ENCODE results near the gene EPS8L3. TPM values are rescaled to one million over a fixed set of nuclear protein-coding genes. Genes with fewer than 3 reads are reported as not detected.

Gene EPS8L3, protein sequence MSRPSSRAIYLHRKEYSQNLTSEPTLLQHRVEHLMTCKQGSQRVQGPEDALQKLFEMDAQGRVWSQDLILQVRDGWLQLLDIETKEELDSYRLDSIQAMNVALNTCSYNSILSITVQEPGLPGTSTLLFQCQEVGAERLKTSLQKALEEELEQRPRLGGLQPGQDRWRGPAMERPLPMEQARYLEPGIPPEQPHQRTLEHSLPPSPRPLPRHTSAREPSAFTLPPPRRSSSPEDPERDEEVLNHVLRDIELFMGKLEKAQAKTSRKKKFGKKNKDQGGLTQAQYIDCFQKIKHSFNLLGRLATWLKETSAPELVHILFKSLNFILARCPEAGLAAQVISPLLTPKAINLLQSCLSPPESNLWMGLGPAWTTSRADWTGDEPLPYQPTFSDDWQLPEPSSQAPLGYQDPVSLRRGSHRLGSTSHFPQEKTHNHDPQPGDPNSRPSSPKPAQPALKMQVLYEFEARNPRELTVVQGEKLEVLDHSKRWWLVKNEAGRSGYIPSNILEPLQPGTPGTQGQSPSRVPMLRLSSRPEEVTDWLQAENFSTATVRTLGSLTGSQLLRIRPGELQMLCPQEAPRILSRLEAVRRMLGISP
- total RNA-seq, result not detected in 2 replicates

GRCh38 chr1:109763646-109764415, at the start of gene EPS8L3:
Gene EPS8L3, minus strand, starts transcription at chr1:109763923. Its CDS starts 2,174 bp downstream, at chr1:109761749.

DNA sequence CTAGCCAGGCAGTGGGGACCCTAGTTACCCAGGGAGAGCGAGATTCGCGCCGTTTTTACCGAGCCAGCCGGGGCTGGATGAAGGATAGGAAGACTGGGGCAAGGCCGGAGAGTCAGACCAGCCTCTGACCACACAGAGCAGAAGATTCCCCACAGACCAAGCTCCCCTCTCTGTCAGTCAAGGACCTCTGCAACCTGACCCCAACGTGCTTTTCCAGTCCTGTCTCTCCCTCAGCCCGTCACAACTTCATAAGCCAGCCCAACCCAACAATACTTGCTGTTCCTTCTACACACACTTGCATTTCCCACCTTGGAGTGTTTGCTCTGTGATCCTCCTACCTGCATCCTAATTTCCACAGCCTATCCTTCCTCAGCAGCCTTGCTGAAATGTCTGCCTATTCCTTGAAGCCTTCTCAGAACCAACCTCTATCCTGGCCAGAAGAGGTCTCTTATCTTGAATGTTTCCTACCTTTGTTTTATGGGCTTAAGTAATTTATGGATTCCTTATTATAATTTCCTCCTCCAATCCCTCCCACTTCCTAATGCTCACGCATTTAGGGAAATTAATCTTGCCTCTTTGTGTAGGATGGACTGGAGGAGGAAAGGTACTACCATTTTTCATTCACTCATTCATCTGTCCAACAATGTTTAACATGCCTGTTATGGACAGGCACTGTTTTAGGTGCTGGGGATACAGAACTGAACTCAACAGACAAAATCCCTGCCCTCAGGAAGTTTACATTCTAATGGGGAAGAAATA, 22.9 kb downstream of the EPS8L3 start, which contains the start of gene GSTM3:
Gene GSTM3 (minus strand): TSS at position 424 of the 759 bp plus-strand sequence. CDS start 751 bp downstream, outside the sequence.

DNA sequence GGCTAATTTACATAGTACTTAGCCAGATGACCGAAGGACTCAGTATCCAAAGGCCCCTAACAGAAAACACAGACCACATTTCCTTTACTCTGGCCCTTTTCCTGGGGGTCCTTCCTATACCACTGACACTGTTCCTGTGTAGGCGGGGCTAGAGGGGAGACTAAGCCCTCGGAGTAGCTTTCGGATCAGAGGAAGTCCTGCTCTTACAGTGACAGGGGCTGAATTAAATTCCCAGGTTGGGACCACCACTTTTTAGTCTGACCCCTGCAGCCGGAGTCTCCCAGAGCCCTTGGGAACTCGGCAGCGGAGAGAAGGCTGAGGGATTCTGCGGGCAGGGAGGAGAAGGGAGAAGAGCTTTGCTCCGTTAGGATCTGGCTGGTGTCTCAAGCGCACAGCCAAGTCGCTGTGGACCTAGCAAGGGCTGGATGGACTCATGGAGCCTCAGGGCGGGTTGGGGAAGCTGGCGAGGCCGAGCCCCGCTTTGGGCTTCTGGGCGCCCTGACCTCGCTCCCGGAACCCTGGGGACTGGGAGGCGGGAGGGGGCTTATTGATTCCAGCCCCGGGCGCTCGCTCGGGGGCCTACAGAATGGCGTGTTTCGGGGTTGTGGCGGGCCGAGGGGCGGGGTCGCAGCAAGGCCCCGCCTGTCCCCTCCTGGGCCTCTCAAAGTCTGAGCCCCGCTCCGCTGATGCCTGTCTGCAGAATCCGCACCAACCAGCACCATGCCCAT, 52.0 kb downstream of the EPS8L3 start, which contains the start of gene GSTM5:
Gene GSTM5 (plus strand): TSS at position 659 of the 728 bp plus-strand sequence. CDS start 62 bp downstream, at position 721.

Other genes with a start within 250 kb of the EPS8L3 start
- not detected in 2 replicates for gene GPR61, start 224.1 kb downstream of the EPS8L3 start, total RNA-seq
- gene GNAI3, start 215.3 kb downstream of the EPS8L3 start, total RNA-seq, result 12.9 and 14.3 TPM in 2 replicates
- gene GNAT2, start 144.3 kb downstream of the EPS8L3 start, total RNA-seq, result 0.16 TPM in 1 of 2 replicates, not detected in the other
- 140 and 147 TPM in 2 replicates for gene AMPD2, start 144.1 kb downstream of the EPS8L3 start, total RNA-seq
- 16.5 and 17.5 TPM in 2 replicates for gene GSTM4, start 107.8 kb downstream of the EPS8L3 start, total RNA-seq
- 27.7 and 31.9 TPM in 2 replicates for gene GSTM2, start 95.9 kb downstream of the EPS8L3 start, total RNA-seq
- 18.3 TPM in 1 of 2 replicates, not detected in the other for gene GSTM1, start 76.1 kb downstream of the EPS8L3 start, total RNA-seq
- 6.0 and 12.5 TPM in 2 replicates for gene GSTM5, start 51.7 kb downstream of the EPS8L3 start, total RNA-seq
- gene GSTM3, start 22.9 kb downstream of the EPS8L3 start, total RNA-seq, result 70.7 and 124 TPM in 2 replicates
- gene CSF1, start 146.9 kb upstream of the EPS8L3 start, total RNA-seq, result 128 and 161 TPM in 2 replicates
- 53.1 and 64.4 TPM in 2 replicates for gene AHCYL1, start 220.8 kb upstream of the EPS8L3 start, total RNA-seq

Measured in hair follicle dermal papilla cell (primary cell).